Panc1 (cell line): Measurements from ENCODE around the gene CHRNA3. TPM values are rescaled to one million over a fixed set of nuclear protein-coding genes. Genes with fewer than 3 reads are reported as not detected.

Experiments used
- total RNA-seq: library from RNA; stranded (reverse); gene quantifications from one replicate; pipeline ENCODE4 v1.2.1, GENCODE V29; 2021; ENCODE audit not compliant: unreplicated experiment

The CHRNA3 gene
- total RNA-seq, 1 experiment from 2014 or later = 0.31 TPM

Other genes starting within 250 kb of the CHRNA3 start
- 71.7 TPM for gene IREB2, start 182.8 kb downstream of the CHRNA3 start, total RNA-seq
- 19.8 TPM for gene HYKK, start 113.4 kb downstream of the CHRNA3 start, total RNA-seq
- 303 TPM for gene PSMA4, start 80.6 kb downstream of the CHRNA3 start, total RNA-seq
- 52.4 TPM for gene CHRNA5, start 55.5 kb downstream of the CHRNA3 start, total RNA-seq
- not detected for gene CHRNB4, start 20.2 kb upstream of the CHRNA3 start, total RNA-seq
- gene ADAMTS7, start 190.5 kb upstream of the CHRNA3 start, total RNA-seq = 1.0 TPM